Neuron (in vitro differentiated cells): ENCODE results near the gene KRTAP5-3.

Source experiments
- H2AFZ ChIP-seq: one replicate; pipeline ENCODE4 v1.6.1; 2013; ENCODE audit warnings: low read depth, mild to moderate bottlenecking, inconsistent platforms, low read length, moderate library complexity
- H3K27me3 ChIP-seq: one replicate; pipeline ENCODE4 v1.6.1; 2013; ENCODE audit warnings: low read length; ENCODE audit not compliant: insufficient read depth
- H3K36me3 ChIP-seq: one replicate; pipeline ENCODE4 v1.6.1; 2013; ENCODE audit warnings: low read length; ENCODE audit not compliant: insufficient read depth
- H3K4me1 ChIP-seq: one replicate; pipeline ENCODE4 v1.6.1; 2013; ENCODE audit warnings: low read length; ENCODE audit not compliant: insufficient read depth
- H3K4me3 ChIP-seq: 2 replicates; pipeline ENCODE4 v1.5.1; 2013; ENCODE audit warnings: mild to moderate bottlenecking, low read length, moderate library complexity
- H3K9me3 ChIP-seq: one replicate; pipeline ENCODE4 v1.6.1; 2013; ENCODE audit warnings: low read length

KRTAP5-3 gene, protein sequence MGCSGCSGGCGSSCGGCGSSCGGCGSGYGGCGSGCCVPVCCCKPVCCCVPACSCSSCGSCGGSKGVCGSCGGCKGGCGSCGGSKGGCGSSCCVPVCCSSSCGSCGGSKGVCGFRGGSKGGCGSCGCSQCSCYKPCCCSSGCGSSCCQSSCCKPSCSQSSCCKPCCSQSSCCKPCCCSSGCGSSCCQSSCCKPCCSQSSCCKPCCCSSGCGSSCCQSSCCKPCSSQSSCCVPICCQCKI

DNA sequence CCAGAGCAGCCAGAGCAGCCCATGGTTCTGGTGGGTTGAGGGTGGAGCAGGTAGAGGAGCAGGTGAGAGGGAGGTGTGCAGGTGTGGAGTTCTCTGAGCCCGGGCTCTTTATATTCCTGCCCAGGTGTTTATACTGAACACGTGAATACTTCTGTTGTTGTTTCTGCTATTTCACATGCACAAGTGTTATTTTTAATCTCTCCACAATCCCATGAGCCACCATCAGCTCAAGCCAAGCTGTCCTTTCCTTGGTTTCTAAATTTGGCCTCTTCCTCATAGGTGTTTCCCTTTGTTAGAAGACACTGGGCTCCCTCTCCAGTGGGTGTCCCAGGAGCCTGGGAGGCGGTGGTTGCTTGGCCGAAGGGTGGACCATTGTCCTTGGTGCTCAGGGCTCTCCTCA, at the start of gene KRTAP5-3:
Gene KRTAP5-3 (minus strand): TSS at position 101 of the 400 bp plus-strand sequence. CDS start 78 bp downstream, at position 23.
- no peaks in the 10 kb centered on the region for H3K4me1 ChIP-seq
- H3K9me3 ChIP-seq, result no peaks in the 10 kb centered on the region
- H2AFZ ChIP-seq, result no peak within 1 kb of the TSS
- peaks cover 33% of the 10 kb centered on the region for H3K27me3 ChIP-seq
- no peak within 1 kb of the TSS for H3K4me3 ChIP-seq
- H3K36me3 ChIP-seq, result no peaks in the 10 kb centered on the region

GRCh38 chr11:1656670-1657069, 48.4 kb upstream of the KRTAP5-3 start:
- no peaks in the 10 kb centered on the region for H3K36me3 ChIP-seq
- no peak overlapping the region for H2AFZ ChIP-seq
- H3K4me3 ChIP-seq, result no peak overlapping the region
- no peaks in the 10 kb centered on the region for H3K4me1 ChIP-seq
- H3K9me3 ChIP-seq, result no peaks in the 10 kb centered on the region
- H3K27me3 ChIP-seq, result peaks cover 27% of the 10 kb centered on the region

GRCh38 chr11:1656061-1656441, 47.8 kb upstream of the KRTAP5-3 start:
- Histone ChIP-seq H2AFZ (no peak overlapping the region), H3K4me1 (no peaks in the 10 kb centered on the region), H3K27me3 (peaks cover 27% of the 10 kb centered on the region), H3K36me3 (no peaks in the 10 kb centered on the region), H3K9me3 (no peaks in the 10 kb centered on the region), H3K4me3 (no peak overlapping the region)

GRCh38 chr11:1655168-1656060, 47.2 kb upstream of the KRTAP5-3 start:
- no peaks in the 10 kb centered on the region for H3K36me3 ChIP-seq
- no peaks in the 10 kb centered on the region for H3K4me1 ChIP-seq
- H3K27me3 ChIP-seq, result peaks cover 28% of the 10 kb centered on the region
- H3K9me3 ChIP-seq, result no peaks in the 10 kb centered on the region
- H2AFZ ChIP-seq, result no peak overlapping the region
- H3K4me3 ChIP-seq, result no peak overlapping the region

DNA sequence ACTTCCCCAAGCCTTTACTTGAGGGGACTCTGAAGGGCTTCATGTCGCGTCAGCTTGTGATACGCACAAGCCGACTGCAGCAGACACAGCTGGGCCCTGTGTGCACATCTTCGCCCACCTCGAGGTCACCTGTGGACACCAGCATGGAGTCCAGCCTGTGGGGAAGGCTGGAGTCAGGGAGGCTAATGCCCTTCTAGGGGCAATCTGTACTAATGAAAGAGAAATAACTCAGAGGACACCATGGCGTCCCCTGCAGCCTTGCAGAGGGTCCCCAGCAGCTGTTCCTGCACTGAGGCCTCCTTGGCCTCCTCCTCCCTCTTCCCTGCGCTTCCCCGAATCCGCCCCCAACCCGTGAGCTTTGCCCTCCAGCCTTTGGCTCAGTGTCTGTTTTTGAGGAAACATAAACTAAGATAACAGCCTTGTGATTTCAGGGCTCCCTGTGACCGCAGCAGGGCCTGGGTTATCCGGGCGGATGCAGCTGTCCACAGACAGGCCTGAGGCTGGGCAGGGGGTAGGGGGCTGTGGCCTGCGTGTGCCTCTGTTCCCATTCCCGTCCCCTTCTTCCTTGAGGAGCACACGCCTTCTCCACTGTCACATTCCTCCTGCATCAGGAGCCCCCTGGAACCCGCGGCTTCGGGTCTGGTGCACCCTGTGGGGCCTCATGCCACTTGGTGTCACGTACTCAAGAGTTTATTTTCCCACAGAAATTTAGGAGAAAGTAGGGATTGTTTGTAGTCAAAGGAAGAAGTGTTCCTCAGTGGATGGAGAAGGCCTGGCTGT, 46.3 kb upstream of the KRTAP5-3 start:
- Histone ChIP-seq H3K27me3 (peaks cover 19% of the 10 kb centered on the region), H3K9me3 (no peaks in the 10 kb centered on the region), H3K4me1 (no peaks in the 10 kb centered on the region), H2AFZ (no peak overlapping the region), H3K36me3 (no peaks in the 10 kb centered on the region), H3K4me3 (no peak overlapping the region)

GRCh38 chr11:1653541-1654387, 45.5 kb upstream of the KRTAP5-3 start:
- H3K4me1 ChIP-seq, result no peaks in the 10 kb centered on the region
- H3K9me3 ChIP-seq, result no peaks in the 10 kb centered on the region
- no peak overlapping the region for H3K4me3 ChIP-seq
- no peaks in the 10 kb centered on the region for H3K36me3 ChIP-seq
- H3K27me3 ChIP-seq, result peaks cover 16% of the 10 kb centered on the region
- H2AFZ ChIP-seq, result no peak overlapping the region

- no peak overlapping the region for H3K4me3 ChIP-seq
- peaks cover 16% of the 10 kb centered on the region for H3K27me3 ChIP-seq
- no peaks in the 10 kb centered on the region for H3K36me3 ChIP-seq
- H3K4me1 ChIP-seq, result peaks cover 2% of the 10 kb centered on the region
- no peak overlapping the region for H2AFZ ChIP-seq
- no peaks in the 10 kb centered on the region for H3K9me3 ChIP-seq
Measured at GRCh38 chr11:1652771-1653540, 44.7 kb upstream of the KRTAP5-3 start.

DNA sequence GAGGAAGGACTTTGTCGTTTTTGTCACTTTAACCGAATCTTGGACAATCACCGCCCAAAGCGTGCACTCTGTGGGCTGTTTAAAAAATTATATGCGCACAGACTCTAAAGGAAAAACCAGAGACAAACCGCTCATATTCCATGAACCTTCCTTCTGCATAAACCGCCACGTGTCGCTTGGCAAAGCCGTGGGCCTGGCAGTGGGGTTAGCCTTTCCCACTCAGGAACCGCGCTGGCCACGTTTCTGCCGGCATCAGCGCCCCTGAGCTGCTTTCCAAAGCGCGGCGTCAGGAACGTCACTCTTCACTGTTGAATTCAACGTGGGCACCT, 44.1 kb upstream of the KRTAP5-3 start:
- Histone ChIP-seq H3K27me3 (peaks cover 16% of the 10 kb centered on the region), H3K9me3 (no peaks in the 10 kb centered on the region), H3K4me1 (peaks cover 2% of the 10 kb centered on the region), H3K4me3 (no peak overlapping the region), H3K36me3 (no peaks in the 10 kb centered on the region), H2AFZ (no peak overlapping the region)

- H3K36me3 ChIP-seq, result no peaks in the 10 kb centered on the region
- H3K4me3 ChIP-seq, result no peak overlapping the region
- peaks cover 16% of the 10 kb centered on the region for H3K27me3 ChIP-seq
- H2AFZ ChIP-seq, result no peak overlapping the region
- H3K4me1 ChIP-seq, result peaks cover 2% of the 10 kb centered on the region
- no peaks in the 10 kb centered on the region for H3K9me3 ChIP-seq
Measured at GRCh38 chr11:1652026-1652425, 43.8 kb upstream of the KRTAP5-3 start.

DNA sequence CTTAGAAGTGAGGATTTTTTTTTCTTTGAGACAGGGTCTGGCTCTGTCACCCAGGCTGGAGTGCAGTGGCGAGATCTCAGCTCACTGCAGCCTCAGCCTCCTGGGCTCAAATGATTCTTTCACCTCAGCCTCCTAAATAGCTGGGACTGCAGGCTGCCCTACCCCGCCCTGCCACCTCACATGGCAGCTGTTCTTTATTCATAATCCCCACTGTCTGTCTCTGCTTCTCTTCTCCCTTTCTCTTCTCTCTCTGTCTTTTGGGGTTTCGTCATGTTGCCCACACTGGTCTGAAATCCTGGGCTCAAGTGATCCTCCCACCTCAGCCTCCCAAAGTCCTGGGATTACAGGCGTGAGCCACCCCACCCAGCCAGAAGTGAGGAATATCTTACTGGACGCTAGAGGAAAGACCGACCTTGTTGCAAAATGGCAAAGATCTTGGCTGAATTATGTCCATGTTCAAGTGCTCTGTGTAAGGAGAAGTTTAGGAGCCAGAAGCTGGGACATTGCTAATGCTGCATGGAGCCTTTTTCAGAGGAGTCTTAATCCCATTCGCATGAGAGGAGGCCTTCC, 43.2 kb upstream of the KRTAP5-3 start:
- Histone ChIP-seq H3K36me3 (no peaks in the 10 kb centered on the region), H2AFZ (no peak overlapping the region)

DNA sequence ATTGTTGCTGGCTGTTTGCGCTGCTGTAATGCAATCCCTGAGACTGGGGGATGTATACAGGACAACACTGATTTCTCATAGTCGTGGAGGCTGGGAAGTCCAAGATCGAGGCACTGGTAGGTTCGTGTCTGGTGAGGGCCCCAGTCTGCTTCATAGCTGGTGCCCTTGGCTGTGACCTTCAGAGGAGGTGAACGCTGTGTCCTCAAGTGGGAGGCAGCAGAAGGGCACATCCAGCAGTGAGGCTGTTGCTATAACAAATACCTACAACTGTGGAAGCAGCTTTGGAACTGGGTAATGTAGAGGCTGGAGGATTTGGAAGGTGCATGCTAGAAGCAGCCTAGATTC, 42.6 kb upstream of the KRTAP5-3 start:
- no peak overlapping the region for H2AFZ ChIP-seq
- no peak overlapping the region for H3K4me3 ChIP-seq
- no peaks in the 10 kb centered on the region for H3K9me3 ChIP-seq
- peaks cover 2% of the 10 kb centered on the region for H3K4me1 ChIP-seq
- H3K36me3 ChIP-seq, result no peaks in the 10 kb centered on the region
- peaks cover 13% of the 10 kb centered on the region for H3K27me3 ChIP-seq

More for the DNA sequence above, 43.2 kb upstream of the KRTAP5-3 start:
- H3K27me3 ChIP-seq, result peaks cover 16% of the 10 kb centered on the region
- peaks cover 2% of the 10 kb centered on the region for H3K4me1 ChIP-seq
- H3K4me3 ChIP-seq, result no peak overlapping the region
- H3K9me3 ChIP-seq, result no peaks in the 10 kb centered on the region
